ENCODE data around the gene HOXB6.

Gene HOXB6

GRCh38 chr17:48621410-48622392 lies 16.9 kb upstream of the HOXB6 start:
- DNase-seq = no peak

- no peak for DNase-seq
Measured at GRCh38 chr17:48620461-48621139, 15.8 kb upstream of the HOXB6 start.

GRCh38 chr17:48619826-48620449 lies 15.2 kb upstream of the HOXB6 start:
- no peak for DNase-seq

- DNase-seq = peak; percentile 93
Measured at GRCh38 chr17:48618256-48618896, 13.6 kb upstream of the HOXB6 start.

- no peak for DNase-seq
Measured at GRCh38 chr17:48617471-48618255, 12.9 kb upstream of the HOXB6 start.

GRCh38 chr17:48616717-48617470 lies 12.1 kb upstream of the HOXB6 start:
- no peak for DNase-seq

GRCh38 chr17:48615963-48616716 lies 11.4 kb upstream of the HOXB6 start:
- DNase-seq = no peak

GRCh38 chr17:48615047-48615962 lies 10.5 kb upstream of the HOXB6 start, which contains the start of gene HOXB8:
Gene HOXB8 (minus strand): TSS chr17:48615292. CDS start chr17:48614704, 588 bp downstream.
- DNase-seq = no peak

GRCh38 chr17:48613862-48614694 lies 9.3 kb upstream of the HOXB6 start:
- DNase-seq = no peak

GRCh38 chr17:48612854-48613691 lies 8.3 kb upstream of the HOXB6 start:
- peak; percentile 80 for DNase-seq

- peak; percentile 80 for DNase-seq
Measured at GRCh38 chr17:48612456-48612853, 7.7 kb upstream of the HOXB6 start.

GRCh38 chr17:48611681-48612455 lies 7.1 kb upstream of the HOXB6 start:
- no peak for DNase-seq

- peak; percentile 68 for DNase-seq
Measured at GRCh38 chr17:48611213-48611612, 6.4 kb upstream of the HOXB6 start.

- DNase-seq = peak; percentile 82
Measured at GRCh38 chr17:48610282-48611211, 5.8 kb upstream of the HOXB6 start, which contains the start of gene HOXB7. Gene HOXB7 (minus strand): TSS chr17:48611017. CDS start chr17:48610918, 99 bp downstream.

- DNase-seq = no peak
Measured at GRCh38 chr17:48609759-48610281, 5.0 kb upstream of the HOXB6 start.

All from OCI-M1 (cell line).